CD4-positive, alpha-beta T cell (primary cell): Measurements from ENCODE around the gene RLBP1. TPM values are rescaled to one million over a fixed set of nuclear protein-coding genes. Genes with fewer than 3 reads are reported as not detected.

ENCODE experiments used
- ATAC-seq: fragments of 200-7000 bp; cut with Tn5 transposase; one replicate; pipeline ENCODE4 v1.10.0; 2022; ENCODE audit warnings: mild to moderate bottlenecking; ENCODE audit not compliant: poor library complexity
- CTCF ChIA-PET: fragments of 350-600 bp; sonication (Branson Sonifier 250); formaldehyde crosslinking; loops from one replicate; lab custom pipeline; 2021; ENCODE audit warnings: antibody characterized with exemption, inconsistent platforms; lab: Charles Lee
- POLR2A ChIA-PET: fragments of 350-600 bp; sonication (Branson Sonifier 250); formaldehyde crosslinking; loops from one replicate; lab custom pipeline; 2021; ENCODE audit warnings: antibody characterized with exemption, inconsistent platforms; lab: Charles Lee
- DNase-seq, 14 experiments: peaks; one replicate each; pipeline ENCODE4 v3.0.0-alpha.2; 2013 to 2020; ENCODE audit warnings: mixed read lengths in 2 of 14
- H3K27ac ChIP-seq, 2 donors: one replicate each; pipeline versions ENCODE4 v1.5.1 to v1.7.0; 2013; ENCODE audit warnings: low read length in 2 of 2, low read depth in 1 of 2, mild to moderate bottlenecking in 1 of 2
- H3K27me3 ChIP-seq, 2 experiments: 1 replicate in 1 of 2; 2 replicates in 1 of 2; pipeline versions ENCODE4 v1.6.1 to v1.7.0; 2013; ENCODE audit warnings: low read length in 2 of 2, control low read depth in 1 of 2, mild to moderate bottlenecking in 1 of 2, moderate library complexity in 1 of 2; ENCODE audit not compliant: insufficient read depth in 2 of 2, control insufficient read depth in 1 of 2
- H3K36me3 ChIP-seq: one replicate; pipeline ENCODE4 v1.6.1; 2013; ENCODE audit warnings: low read length, control low read depth; ENCODE audit not compliant: insufficient read depth
- H3K4me1 ChIP-seq: one replicate; pipeline ENCODE4 v1.6.1; 2013; ENCODE audit warnings: low read length, control low read depth; ENCODE audit not compliant: insufficient read depth
- H3K4me3 ChIP-seq: one replicate; pipeline ENCODE4 v1.5.1; 2013; ENCODE audit warnings: mild to moderate bottlenecking, low read length, moderate library complexity
- H3K9me3 ChIP-seq, 2 experiments: 1 replicate in 1 of 2; 2 replicates in 1 of 2; pipeline versions ENCODE4 v1.6.1 to v1.7.0; 2013; ENCODE audit warnings: low read length in 2 of 2, mild to moderate bottlenecking in 2 of 2, control low read depth in 1 of 2, moderate library complexity in 1 of 2; ENCODE audit not compliant: control insufficient read depth in 1 of 2, insufficient read depth in 1 of 2
- H3K27ac Mint-ChIP-seq: one replicate; pipeline ENCODE4 v1.8.0; 2020; ENCODE audit warnings: mixed read lengths
- H3K27me3 Mint-ChIP-seq: one replicate; pipeline ENCODE4 v1.8.0; 2021; ENCODE audit warnings: mixed read lengths
- H3K36me3 Mint-ChIP-seq: one replicate; pipeline ENCODE4 v1.8.0; 2021; ENCODE audit warnings: low read depth, mixed read lengths
- H3K4me1 Mint-ChIP-seq: one replicate; pipeline ENCODE4 v1.8.0; 2021; ENCODE audit warnings: low read depth, mixed read lengths
- H3K4me3 Mint-ChIP-seq: one replicate; pipeline ENCODE4 v1.8.0; 2020; ENCODE audit warnings: mild to moderate bottlenecking, mixed read lengths
- H3K9me3 Mint-ChIP-seq: one replicate; pipeline ENCODE4 v1.8.0; 2020; ENCODE audit warnings: mixed read lengths
- CTCF ChIP-seq: fragments of 200-600 bp; IDR thresholded peaks from one replicate; pipeline ENCODE4 v1.8.0; 2022; ENCODE audit warnings: antibody characterized with exemption, mild to moderate bottlenecking
- intact Hi-C, 2 experiments: fragments of 100-400 bp; cut with DNase I in 1 of 2; cut with micrococcal nuclease in 1 of 2; formaldehyde crosslinking; loops; one replicate each; pipeline versions ENCODE4 v1.15.1 to v1.9.0; 2023 to 2025; cut with DNase I, micrococcal nuclease
- total RNA-seq, 174 experiments: library from RNA in 2 of 174; stranded (reverse) in 2 of 174; gene quantifications; one replicate each; pipeline ENCODE4 v1.2.3 and lab custom pipeline; 2021 to 2026

Gene RLBP1
- total RNA-seq, 2 experiments from 2014 or later: not detected

DNA sequence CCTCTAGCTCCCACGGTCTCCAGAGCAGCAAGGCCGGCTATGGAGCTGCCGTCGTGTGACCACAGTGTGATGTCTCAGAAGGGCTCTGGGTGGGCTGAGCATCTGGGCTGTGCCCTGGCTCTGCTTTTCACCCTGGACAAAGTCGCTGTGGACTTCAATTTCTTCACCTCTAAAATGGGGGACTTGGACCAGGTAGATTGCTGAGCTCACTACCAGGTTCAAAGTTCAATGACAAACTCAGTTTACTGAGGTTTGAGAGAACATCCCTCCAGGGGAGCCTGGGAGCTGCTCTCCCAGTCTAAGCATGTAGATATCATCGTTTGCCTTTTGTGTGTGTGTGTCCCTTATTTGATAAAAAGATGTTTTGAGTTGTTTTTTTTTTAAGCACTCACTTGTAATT is 25.1 kb downstream of the RLBP1 start:
- ATAC-seq (no peak), DNase-seq (no peak)
- Histone ChIP-seq H3K27me3 (no peaks in the 10 kb centered on the region), H3K9me3 (no peaks in the 10 kb centered on the region), H3K36me3 (peaks cover 68% of the 10 kb centered on the region), H3K27ac (no peak overlapping the region), H3K4me3 (no peak overlapping the region), H3K4me1 (no peaks in the 10 kb centered on the region)
- Mint-ChIP-seq H3K9me3 (no peaks in the 10 kb centered on the region), H3K27ac (no peak overlapping the region), H3K27me3 (no peaks in the 10 kb centered on the region), H3K36me3 (peaks cover 81% of the 10 kb centered on the region), H3K4me1 (no peaks in the 10 kb centered on the region), H3K4me3 (no peak overlapping the region)
- intact Hi-C loops: no loop called here
- CTCF ChIA-PET: interaction anchor here (0.9 kb wide), 1 partner anchor 10 kb away, joined by 4 read pairs; no protein-coding TSS in a partner anchor
- no peak for TF ChIP-seq CTCF
- POLR2A ChIA-PET: no interaction called here

- Mint-ChIP-seq H3K9me3 (no peaks in the 10 kb centered on the region), H3K27me3 (no peaks in the 10 kb centered on the region), H3K36me3 (peaks cover 81% of the 10 kb centered on the region), H3K4me3 (no peak overlapping the region), H3K27ac (no peak overlapping the region), H3K4me1 (no peaks in the 10 kb centered on the region)
- Histone ChIP-seq H3K36me3 (peaks cover 71% of the 10 kb centered on the region), H3K27me3 (no peaks in the 10 kb centered on the region), H3K4me3 (no peak overlapping the region), H3K27ac (no peak overlapping the region), H3K9me3 (no peaks in the 10 kb centered on the region), H3K4me1 (no peaks in the 10 kb centered on the region)
- DNase-seq: no peak
- no peak for TF ChIP-seq CTCF
- CTCF ChIA-PET: interaction anchor here (0.9 kb wide), 1 partner anchor 11 kb away, joined by 4 read pairs; no protein-coding TSS in a partner anchor
- POLR2A ChIA-PET: no interaction called here
- intact Hi-C loops: no loop called here
- no peak for ATAC-seq
Measured at GRCh38 chr15:89195836-89196235, 25.5 kb downstream of the RLBP1 start.

- H3K9me3 Mint-ChIP-seq: no peaks in the 10 kb centered on the region
- no peak overlapping the region for H3K27ac Mint-ChIP-seq
- ChIA-PET POLR2A (no interaction called here), CTCF (interaction anchor here (1.2 kb wide), 1 partner anchor 13 kb away, joined by 6 read pairs; no protein-coding TSS in a partner anchor)
- H3K4me1 ChIP-seq: no peaks in the 10 kb centered on the region
- DNase-seq (no peak), ATAC-seq (no peak)
- no peaks in the 10 kb centered on the region for H3K4me1 Mint-ChIP-seq
- peaks cover 80% of the 10 kb centered on the region for H3K36me3 ChIP-seq
- intact Hi-C loops: no loop called here
- no peak for TF ChIP-seq CTCF
- no peak overlapping the region for H3K27ac ChIP-seq
- no peak overlapping the region for H3K4me3 ChIP-seq
- no peaks in the 10 kb centered on the region for H3K27me3 Mint-ChIP-seq
- no peaks in the 10 kb centered on the region for H3K9me3 ChIP-seq
- peaks cover 89% of the 10 kb centered on the region for H3K36me3 Mint-ChIP-seq
- H3K27me3 ChIP-seq: no peaks in the 10 kb centered on the region
- no peak overlapping the region for H3K4me3 Mint-ChIP-seq
Measured at GRCh38 chr15:89194608-89195007, 26.8 kb downstream of the RLBP1 start.
